Activated CD4-positive, alpha-beta T cell treated with anti-CD3 and anti-CD28 coated beads, Interleukin-2, amount 50 U/mL, for 1 hour (primary cell): Measurements from ENCODE around the gene SEC22A.

Experiments used
- DNase-seq: peaks from one replicate; pipeline ENCODE4 v3.0.0-alpha.2; 2020

SEC22A gene

DNA sequence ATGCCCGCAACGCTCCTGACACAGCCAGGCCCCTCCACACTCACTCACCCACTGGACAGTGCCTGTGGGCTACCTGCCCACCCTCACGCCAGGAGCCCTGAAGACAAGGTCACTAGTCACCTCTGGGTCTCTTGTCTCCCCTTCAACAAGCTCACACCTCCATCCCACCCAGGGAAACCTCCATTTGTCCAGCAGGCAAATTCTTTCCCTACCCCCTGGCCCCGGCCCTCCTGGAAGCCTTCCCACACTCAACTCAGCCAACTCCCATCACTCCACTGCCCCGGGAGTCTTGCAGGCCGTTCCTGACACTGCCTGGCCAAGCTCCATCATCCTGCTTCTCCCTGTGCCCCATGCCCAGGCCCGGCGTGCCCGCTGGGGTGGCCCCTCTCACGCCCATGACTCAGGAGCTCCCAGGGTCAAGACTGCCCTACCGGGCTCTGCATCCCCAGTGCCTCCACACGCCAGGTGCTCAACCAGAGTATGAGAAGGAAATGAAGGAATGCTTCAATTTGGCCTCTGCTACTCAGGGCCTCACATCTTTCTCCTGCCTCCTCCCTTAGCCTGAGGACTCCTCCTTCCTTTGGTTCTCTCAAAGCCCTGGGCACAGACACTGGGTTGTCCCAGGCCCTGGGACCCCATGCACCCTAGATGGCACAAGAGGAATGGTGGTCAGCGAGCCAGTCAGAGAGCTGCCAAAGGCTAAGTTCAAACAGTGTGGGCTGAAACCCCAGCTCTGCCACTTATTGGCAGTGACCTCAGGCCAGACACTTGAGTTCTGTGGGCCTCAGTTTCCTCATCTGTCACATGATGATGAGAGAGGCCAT, 88.6 kb downstream of the SEC22A start:
- no peak for DNase-seq

DNA sequence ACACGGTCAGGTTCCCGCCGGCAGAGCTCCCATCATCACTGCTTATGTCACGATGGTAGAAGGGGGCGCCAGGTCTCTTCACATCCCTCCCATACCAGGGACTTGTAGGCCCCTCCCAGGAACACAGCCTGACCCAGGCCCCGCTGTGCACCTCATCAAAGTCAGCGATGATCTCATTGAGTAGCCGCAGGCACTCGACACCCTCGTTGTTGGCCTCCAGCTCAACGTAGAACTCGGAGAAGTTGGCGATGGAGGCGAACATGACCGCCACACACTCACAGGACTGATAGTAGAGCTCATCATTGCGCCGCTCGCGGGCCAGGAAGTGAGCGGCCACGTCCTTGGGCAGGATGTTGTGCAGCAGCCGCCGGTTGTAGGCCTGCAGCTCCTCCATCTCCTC, 89.2 kb downstream of the SEC22A start:
- DNase-seq: no peak

DNA sequence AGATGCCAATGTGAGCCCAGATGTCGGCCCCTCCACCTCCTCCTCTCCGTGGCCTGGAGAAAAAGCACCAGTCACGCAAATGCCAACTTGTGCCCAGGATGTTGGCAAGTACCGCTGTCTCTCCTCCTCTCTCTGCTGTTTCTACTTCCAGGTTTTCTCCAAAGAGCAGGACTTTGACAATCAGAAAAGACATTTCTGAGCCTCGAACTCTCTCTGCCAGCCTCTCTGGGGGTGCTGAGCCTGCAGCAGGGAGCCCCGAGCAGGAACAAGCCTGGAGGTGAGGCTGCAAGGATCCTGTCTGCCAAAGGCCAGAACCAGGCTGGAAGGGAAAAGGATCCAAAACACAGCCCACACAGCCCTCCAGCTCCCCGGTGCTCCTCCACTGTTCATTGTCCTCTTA, 89.7 kb downstream of the SEC22A start:
- DNase-seq: no peak

DNA sequence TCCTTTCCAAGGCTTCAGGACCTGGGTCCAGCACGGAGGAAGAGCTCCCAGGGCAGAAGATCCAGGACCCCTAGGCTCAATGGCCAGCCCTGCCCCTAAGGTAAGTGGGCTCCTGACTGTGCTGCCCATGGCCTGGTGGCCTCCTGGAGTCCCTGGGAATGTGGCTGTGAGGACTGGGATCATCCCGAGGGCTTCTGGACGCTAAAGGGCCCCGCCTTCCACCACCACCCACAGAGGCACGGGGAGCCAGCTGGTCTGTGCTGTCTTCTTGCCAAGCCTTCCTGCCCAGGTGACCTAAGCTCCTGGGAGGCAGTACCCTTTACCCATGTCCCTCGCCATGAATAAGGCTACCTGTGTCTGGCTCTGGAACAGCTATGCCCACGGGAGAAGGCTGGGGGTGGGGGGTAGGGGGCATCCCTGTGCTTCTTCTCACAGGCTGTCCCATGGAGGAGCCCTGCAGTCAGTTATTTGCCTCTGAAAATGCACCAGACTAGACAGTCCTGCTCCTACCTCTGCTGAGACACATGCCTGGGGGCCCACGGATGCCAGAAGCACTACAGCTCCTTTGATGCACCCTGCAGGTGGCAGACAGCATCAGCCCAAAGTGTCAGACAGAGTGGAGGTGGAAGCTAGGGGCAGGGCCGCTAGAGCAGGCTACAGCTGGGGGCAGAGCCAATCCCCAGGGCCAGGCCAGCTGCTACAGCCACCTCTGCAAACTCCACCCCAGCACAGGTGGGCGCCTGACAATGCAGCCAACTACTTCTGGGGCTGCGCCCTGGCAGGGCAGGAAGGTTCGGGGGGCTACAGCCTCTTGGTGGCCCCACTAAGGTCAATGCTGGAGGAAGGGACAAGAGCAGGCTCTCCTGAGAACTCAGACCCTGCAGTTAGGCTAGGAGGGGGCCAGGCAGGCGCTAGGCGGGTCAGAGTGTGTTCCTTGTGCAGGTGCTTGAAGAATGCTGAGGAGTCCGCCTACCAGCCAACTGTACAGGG, 90.9 kb downstream of the SEC22A start:
- DNase-seq: no peak

DNA sequence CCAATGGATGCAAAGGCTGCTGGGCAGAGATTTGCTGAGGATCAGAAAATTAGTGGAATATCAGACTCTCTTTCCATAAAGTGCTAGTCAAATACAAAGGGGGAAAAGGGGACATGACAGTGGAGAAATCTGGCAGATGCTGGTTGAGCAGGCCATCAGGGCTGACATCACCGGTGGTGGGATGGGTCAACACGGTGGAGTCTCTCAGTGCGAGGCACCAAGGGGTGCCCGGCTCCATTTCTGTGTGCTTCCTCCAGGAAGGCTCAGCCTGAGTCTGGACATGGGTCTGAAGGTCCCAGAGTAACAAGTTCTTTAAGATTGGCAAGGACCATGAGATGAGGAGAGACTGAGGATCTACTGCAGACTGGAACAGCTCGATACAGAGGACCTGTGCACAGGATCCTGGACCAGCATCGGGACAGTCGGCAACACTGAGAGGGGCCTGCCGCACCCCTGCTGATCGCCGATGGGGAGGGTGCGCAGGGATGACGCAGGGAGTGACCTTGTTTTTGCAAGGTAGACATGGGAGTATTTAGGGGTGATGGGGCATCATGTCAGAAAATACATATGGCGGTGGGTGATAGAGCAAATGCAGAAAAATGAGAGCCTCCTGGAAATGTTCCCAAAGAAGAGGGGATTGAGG, 92.7 kb downstream of the SEC22A start:
- no peak for DNase-seq

DNA sequence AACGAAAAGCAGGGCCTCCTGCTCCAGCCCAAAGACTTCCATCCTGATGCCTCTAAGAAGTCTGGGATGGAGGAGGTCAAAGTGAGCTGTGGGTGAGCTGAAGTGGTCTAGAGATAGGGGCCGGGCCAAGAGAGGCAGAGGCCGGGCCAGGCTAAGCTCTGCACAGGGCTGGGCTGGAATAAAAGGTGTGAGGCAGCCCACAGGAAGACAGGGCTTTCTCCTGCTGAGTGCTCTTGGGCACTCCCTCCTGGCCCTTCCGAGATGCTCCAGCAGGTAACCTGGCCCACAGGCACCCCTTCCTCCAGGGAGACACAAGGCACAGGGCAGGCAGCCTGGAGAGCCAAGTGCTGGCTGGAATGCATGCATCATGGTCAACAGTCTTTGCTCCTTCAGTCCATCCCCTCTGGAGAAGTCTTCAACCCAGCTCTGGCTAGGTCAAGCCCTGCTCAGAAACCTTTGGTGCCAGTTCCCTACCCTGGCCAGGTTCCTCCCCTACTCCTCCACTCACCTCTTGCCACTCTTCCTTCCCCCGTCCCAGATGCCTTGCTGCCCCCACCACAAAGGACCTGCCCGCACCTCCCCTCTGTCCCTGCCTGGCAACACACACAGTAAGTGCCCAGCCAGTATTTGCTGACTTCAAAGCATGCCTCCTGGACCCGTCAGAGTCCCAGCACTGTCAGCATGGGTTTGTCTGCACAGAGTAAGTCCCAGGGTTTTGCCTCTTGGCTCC, 93.6 kb downstream of the SEC22A start:
- DNase-seq: no peak

DNA sequence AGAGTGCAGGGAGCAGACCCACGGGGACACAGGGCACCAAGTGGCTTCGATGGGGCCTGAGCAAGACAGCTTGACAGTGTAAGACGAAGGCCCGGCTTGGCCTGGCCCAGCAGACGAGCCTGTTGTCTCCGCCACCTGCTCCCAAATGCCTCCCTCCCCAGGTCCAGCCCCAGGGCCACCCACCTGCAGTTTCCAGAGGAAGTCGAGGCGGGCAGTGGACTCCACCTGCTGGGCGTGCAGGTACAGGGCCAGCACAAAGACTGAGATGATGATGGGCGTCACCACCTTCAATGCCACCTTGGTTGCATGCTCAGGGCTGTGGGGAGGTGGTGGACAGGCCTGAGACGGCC, 94.1 kb downstream of the SEC22A start:
- DNase-seq: no peak

DNA sequence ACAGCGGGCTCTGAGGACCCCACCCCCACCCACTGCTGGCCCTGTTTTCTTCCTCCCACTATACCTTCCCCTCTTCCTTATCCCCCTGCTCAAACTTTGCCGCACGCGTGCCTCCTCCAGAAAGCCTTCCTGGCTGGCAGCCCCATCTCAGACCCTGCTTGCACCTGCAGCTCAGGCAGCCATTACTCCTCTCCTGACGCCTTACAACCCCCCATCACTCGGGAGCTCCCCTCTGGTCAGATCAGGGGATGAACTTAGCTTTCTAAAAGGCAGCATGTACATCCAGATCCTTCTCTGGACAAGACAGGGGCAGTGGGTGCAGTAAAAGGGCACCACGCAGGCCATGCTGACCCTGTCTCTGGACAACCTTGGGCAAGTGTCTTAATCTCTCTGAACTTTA, 94.5 kb downstream of the SEC22A start:
- DNase-seq: no peak

DNA sequence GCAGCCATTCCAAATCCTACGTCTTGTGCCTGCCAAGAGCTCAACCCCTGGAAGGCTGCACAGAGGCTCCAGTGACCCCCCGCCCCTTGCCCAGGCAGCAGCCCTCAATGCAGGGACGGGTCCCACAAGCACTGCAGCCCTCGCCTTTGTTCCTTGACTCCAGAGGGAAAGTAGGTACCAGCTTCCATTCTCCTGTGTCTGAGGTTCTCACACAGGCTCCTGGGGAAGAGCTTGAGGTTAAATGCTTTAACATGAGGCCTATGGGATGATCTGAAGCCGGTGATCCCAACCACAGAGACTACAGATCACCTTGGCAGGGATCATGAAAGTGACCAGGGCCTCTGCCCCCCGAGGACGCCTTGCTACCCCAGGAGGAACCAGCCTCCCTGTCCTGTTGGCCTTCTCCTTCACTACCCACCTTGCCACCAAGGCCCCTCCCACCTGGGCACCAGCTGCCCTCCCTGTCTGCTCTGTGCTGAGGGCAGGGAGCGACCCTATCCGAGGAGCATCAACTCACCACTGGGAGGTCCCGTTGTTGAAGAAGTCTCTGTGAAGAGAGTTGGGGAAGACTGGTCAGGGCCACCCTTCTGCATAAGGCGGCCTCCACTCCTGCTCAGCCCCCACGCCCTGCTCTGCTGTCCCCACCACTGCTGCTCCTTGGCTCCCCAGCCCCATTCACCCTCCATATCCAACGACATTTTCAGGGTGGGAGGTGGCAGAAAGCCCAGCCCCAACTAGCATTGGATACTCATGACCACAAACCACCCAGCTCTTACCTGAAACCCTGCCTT, 95.3 kb downstream of the SEC22A start:
- DNase-seq: no peak

DNA sequence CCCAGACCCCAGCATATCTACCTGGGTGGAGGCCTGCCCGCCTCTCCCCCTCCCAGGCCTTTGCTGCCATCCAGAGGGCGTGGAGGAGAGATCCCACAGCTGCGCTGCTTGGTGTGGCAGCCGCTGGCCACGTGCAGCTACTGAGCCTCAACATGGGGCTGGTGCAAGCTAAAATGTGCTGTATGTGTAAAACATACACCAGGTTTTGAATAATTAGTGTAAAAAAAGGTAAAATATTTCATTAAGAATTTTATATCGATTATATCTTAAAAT, 95.8 kb downstream of the SEC22A start:
- DNase-seq: no peak

DNA sequence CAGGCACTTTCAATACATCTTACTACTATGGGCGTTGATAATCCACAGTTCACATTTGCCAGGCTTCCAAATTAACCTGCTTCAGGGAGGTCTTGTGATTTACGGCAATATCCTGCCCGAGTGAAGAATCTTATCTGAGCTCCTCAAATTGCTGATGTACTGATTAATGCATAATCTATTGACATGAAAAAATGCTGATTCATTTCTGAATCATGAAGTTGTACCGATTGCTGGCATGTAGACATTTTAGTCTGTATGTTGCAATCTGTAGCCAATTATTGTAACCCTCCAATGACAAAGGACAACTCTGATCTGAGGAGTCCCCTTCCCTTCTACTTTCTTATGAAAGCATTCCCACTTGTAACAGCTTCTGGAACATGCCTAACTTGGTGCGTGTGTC, 97.2 kb downstream of the SEC22A start:
- no peak for DNase-seq

DNA sequence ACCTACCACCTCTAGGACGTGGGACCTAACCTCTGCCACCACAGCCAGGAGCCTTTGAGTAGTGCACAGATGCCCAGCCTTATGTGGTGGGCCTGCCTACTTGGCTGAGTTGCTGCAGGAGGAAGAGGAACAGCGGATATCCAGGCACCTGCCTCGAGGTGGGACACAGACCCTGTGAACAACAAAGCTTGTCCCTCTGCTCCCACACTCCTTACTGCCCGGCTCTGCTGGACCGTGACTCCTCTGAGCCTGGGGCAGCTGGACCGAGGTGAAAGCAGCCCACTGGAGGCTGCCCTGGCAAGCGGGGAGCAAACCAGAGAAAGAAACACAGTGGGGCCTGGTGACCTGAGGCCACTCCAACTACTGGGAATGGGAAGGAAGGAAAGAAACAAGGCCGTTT, 97.8 kb downstream of the SEC22A start:
- no peak for DNase-seq

DNA sequence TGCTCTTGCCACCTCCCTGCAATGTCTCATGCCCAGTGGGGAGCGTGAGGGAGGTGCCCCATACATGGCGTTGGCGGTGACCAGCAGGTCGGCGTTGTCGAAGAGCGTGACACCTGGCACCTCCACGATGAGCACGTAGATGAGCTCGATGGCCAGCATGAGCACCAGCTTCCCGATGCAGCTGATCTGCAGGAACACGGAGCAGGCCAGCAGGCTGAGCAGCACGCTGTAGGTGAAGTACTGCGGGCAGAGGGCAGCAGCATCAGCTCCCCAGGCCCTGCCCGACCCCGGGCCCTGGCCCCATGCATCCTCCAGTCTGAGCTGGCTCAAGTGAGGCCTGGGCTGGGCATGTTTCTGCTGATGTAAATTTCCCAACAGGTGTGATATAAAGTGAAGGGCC, 98.3 kb downstream of the SEC22A start:
- DNase-seq: no peak

DNA sequence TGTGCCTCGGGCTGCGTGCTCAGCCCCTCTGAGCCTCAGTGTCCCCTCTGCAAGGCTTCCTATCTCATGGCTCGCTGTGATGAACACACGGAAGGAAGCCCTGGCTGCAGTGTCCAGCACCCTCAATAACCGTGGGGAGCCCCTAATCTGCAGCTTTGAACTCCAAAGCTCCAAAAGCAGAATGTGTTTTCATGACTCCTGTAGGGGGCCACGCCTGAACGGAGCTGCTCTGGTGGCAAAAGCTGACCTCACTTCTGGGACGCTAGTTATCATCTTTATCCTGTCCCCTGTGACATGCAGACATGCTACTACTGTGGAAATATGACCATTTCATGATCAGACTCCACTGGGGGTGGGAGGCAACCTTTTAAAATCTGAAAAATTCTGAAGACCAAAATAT, 98.8 kb downstream of the SEC22A start:
- DNase-seq: no peak

DNA sequence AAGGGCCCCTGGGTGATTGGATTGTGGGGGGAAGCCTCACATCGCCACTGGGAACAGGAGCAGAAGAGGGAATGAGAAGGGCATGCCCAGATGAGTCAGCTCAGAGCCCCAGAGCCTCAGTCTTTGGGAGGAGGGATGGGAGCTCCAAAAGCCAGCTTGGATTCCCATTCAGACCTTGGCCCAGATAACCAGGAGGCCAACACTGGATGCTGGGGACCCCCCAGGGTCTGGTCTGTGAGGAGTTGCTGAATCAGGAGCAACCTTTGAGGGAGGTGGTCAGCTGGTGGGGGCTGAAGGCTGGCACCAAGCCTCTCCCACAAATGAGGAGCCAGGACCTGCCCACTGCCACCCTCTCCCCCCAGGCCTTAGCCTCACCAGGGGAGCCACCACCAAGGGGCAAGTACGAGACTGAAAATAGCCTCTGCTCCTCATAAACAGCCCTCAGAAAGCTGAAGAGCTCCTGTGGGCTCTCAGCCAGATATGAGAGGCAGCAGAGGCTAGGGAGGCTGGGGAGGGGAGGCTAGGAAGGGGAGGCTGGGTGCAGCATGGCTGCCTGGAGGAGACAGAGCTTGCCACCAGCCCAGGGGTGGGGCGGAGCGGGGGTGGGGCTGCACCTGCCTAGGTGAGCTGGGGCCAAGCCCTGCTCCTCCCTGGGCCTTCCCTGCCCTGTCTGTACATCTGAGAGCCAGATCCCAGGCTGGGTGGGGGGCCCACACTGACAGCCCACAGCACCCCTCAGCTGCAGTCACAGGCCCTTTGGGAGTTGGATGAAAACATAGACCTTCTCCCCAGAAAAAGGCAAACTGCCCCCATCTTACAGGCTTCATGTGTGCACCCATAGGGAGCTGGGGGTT, 99.8 kb downstream of the SEC22A start:
- DNase-seq: no peak

DNA sequence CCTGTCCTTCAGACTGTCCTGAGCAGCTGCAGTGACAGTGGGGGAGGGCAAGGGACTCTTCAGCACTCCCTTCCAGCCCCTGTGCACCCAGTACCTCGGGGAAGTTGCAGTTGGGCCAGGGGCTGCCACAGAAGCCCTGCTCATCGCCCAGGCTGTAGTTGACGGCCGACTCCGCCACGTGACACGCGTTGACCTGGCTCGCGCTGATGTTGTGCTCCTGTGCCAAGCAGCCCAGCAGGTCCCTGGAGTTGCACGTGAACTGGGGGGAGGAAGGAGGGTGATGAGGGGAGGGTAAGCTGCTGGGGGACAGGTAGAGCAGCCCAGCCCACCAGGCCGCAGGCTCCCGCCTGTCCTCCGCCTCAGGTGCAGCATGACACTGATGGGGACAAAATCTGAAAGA, 101.2 kb downstream of the SEC22A start:
- no peak for DNase-seq

DNA sequence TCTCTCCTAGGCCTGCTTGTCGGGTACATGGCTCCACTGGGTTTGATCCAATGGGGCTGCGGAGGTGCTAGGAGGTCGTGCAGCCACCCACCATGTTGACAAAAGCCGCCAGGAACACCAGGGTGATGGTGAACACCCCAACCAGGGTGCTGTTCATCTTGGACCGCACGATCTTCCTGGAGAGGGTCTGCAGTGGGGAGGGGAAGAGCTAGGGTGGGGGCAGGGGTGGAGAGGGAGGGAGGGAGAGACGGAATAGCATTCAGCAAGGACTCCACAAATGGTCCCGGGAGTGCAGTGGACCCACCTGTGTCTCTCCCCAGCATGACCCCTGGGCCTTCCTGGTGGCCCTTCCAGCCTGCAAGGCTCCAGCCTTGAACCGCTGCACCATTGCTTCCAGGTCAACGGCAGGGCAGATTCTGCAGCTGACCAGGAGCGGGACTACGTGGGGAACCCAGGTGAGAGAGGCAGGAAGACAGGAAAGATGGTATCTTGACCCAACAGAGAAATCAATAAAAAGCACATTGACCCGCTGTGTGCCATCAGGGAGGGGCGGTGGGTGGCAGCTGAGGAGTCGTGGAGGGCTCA, 102.3 kb downstream of the SEC22A start:
- no peak for DNase-seq

DNA sequence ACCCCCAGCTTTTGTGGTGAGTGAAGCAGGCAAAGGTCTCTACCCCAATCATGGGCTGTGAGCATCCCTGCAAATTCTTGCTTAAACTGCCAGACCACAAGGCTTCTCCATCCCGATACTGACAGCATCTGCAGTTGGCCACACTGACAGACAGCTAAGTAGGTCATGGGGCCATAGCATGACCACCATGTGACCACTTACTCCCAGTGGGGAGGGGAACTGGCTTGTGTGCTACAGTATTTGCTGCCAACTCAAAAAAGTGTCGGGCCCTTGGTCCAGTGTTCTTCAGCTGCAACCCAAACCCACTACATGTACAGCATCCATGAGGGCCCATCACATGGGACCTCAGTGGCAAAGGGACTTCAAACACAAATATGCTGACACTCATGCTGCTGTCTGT, 103.4 kb downstream of the SEC22A start:
- DNase-seq: no peak

DNA sequence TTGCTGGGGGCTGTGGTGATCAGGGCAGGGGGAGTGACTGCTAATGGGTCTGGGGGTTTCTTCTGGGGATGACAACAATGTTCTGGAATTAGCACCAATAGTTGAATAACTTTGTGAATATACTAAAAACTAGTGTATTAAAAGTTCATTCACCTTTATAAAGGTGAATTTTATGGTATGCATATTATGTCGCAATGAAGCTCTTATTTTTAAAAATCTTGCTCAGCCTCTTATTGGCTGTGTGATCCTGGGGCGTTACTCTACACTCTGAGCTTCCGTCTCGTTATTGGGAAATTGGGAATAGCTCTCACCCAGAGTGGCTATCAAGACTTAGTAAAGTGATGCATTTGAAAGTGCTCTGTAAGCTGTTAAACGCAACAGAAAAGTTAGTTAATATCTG, 105.3 kb downstream of the SEC22A start:
- no peak for DNase-seq

DNA sequence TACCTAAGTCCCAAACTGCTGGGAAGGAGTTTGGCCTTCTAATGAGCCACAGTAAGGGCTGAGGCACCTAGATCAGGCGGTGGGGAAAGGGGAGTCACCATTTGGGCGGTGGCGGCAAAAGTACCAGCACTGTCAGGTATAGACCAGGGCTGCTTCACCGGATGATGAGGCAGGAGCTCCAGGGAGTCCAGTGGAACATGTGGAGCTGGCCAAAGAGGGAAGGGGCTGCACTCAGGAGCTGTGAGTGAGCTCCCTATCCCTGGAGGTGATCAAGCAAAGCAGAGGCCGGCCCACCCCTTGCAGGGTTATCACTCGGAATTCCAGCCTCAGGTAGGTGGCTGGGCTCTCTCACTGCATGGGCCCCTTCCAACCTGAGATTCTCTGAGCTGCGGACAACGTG, 108.4 kb downstream of the SEC22A start:
- no peak for DNase-seq

DNA sequence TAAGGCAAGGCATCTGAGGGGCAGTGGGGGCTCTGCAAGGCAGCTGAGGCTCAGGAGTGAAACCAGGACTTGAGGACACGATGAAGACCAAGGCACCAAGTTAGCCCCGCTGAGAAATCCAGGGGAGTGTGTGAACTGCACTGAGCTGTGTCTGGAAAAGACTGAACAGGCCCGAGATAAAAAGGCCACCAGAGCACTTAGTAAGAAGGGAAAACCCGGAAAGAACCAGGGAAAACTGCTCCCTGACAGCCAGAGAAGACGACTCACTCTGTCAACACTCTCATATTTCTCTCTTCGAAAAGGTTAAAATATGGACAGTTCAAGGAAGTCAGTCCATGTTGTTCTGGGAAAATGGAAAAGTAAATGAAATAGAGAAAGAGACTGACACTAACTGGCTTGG, 109.0 kb downstream of the SEC22A start:
- no peak for DNase-seq
